Kidney (tissue), 14 donors: Measurements from ENCODE around the gene FPGS. TPM values are rescaled to one million over a fixed set of nuclear protein-coding genes. Genes with fewer than 3 reads are reported as not detected.
"Not testable (repeated sequence)": the region's sequence is repeated elsewhere in the genome, so short reads cannot be mapped to it uniquely, and the experiment has no call there.

Experiments
- DNase-seq, 5 donors: peaks; one replicate each; pipeline ENCODE4 v3.0.0-alpha.2; 2013 to 2020
- FAIRE-seq: peaks from 2 replicates; lab custom pipeline; 2012; peaks lifted over from hg19 to GRCh38; lab: Jason Lieb, UNC
- H3K27ac ChIP-seq, 2 donors: one replicate each; pipeline ENCODE4 v1.7.0; 2013; ENCODE audit warnings: low read depth in 2 of 2, low read length in 2 of 2, inconsistent platforms in 1 of 2
- H3K27me3 ChIP-seq: one replicate; pipeline ENCODE4 v1.7.1; 2013; ENCODE audit warnings: low read length, inconsistent platforms; ENCODE audit not compliant: control insufficient read depth, insufficient read depth
- H3K36me3 ChIP-seq, 3 donors: one replicate each; pipeline versions ENCODE4 v1.7.0 to v1.7.1; 2013; ENCODE audit warnings: low read length in 3 of 3, control low read depth in 1 of 3, inconsistent platforms in 1 of 3; ENCODE audit not compliant: insufficient read depth in 3 of 3, control insufficient read depth in 2 of 3
- H3K4me1 ChIP-seq, 3 donors: one replicate each; pipeline versions ENCODE4 v1.7.0 to v1.7.1; 2013; ENCODE audit warnings: low read length in 3 of 3, inconsistent platforms in 1 of 3, low read depth in 1 of 3; ENCODE audit not compliant: control insufficient read depth in 2 of 3, insufficient read depth in 2 of 3
- H3K4me3 ChIP-seq, 3 donors: one replicate each; pipeline versions ENCODE4 v1.7.0 to v1.8.1; 2013; ENCODE audit warnings: low read length in 3 of 3, control low read depth in 1 of 3, inconsistent platforms in 1 of 3
- H3K9ac ChIP-seq, 3 donors: one replicate each; pipeline versions ENCODE4 v1.7.0 to v1.7.1; 2013; ENCODE audit warnings: low read length in 3 of 3, control low read depth in 1 of 3, inconsistent platforms in 1 of 3
- H3K9me3 ChIP-seq, 3 donors: one replicate each; pipeline versions ENCODE4 v1.7.0 to v1.7.1; 2013; ENCODE audit warnings: low read length in 3 of 3, control low read depth in 1 of 3, inconsistent platforms in 1 of 3; ENCODE audit not compliant: control insufficient read depth in 2 of 3, insufficient read depth in 1 of 3
- CTCF ChIP-seq: IDR thresholded peaks from 3 replicates; pipeline ENCODE4 v1.5.1; 2012; ENCODE audit warnings: mild to moderate bottlenecking, moderate library complexity, borderline replicate concordance; ENCODE audit not compliant: insufficient read depth; ENCODE audit errors: extremely low read depth
- intact Hi-C: fragments of 100-400 bp; cut with DNase I; formaldehyde crosslinking; loops from one replicate; pipeline ENCODE4 v1.11.1; 2022
- polyA plus RNA-seq: library from polyadenylated mRNA; stranded (reverse); fragments of 350-450 nt; fragmentation: Illumina TruSeq; extraction: RNeasy Lipid Tissue Mini Kit (QIAGEN cat#74804); gene quantifications from one replicate; pipeline ENCODE4 v1.2.3, GENCODE V29; 2014; ENCODE audit warnings: low read depth, low replicate concordance; ENCODE audit not compliant: insufficient read depth
- total RNA-seq: library from RNA; stranded (reverse); fragmentation: NEBNext Ultra II Directional; extraction: Animal tissue kit (Norgen Biotek cat#: 25700); gene quantifications from one replicate; pipeline ENCODE4 v1.2.1, GENCODE V29; 2021
- donor health status: control.
- donor health status: control.
- donor health status: control.
- donor health status: control.
- donor health status: control.
- donor health status: DM: yes; HTN: yes; CAD: no.
- donor health status: Normal renal cell carcinoma (clear cell type).

The FPGS gene
- total and polyA plus RNA-seq, 2 donors from 2014 or later = 44.0 to 77.2 TPM

GRCh38 chr9:127833555-127833954, 30.9 kb downstream of the FPGS start:
- Histone ChIP-seq H3K27ac (peak overlapping the region; percentile 43 to 75), H3K36me3 (peaks cover 0 to 3% (median 3%) of the 10 kb centered on the region in 3 donors), H3K4me3 (no peak overlapping the region), H3K9ac (no peak overlapping the region), H3K4me1 (peaks cover 0 to 41% (median 14%) of the 10 kb centered on the region in 3 donors), H3K27me3 (no peaks in the 10 kb centered on the region), H3K9me3 (no peaks in the 10 kb centered on the region)
- intact Hi-C loops = no loop called here
- no peak for TF ChIP-seq CTCF
- DNase-seq (no peak), FAIRE-seq (peak; percentile 85)

GRCh38 chr9:127835991-127836516, 33.4 kb downstream of the FPGS start:
- peak overlapping the region; percentile 68 to 78 for H3K27ac ChIP-seq
- peaks cover 0 to 47% (median 14%) of the 10 kb centered on the region in 3 donors for H3K4me1 ChIP-seq
- intact Hi-C loops = no loop called here
- H3K36me3 ChIP-seq = peaks cover 0 to 3% (median 0%) of the 10 kb centered on the region in 3 donors
- no peak overlapping the region for H3K4me3 ChIP-seq
- no peak for TF ChIP-seq CTCF
- no peak for FAIRE-seq
- no peaks in the 10 kb centered on the region for H3K27me3 ChIP-seq
- DNase-seq = peak in 2 of 5 donors; percentile 23 to 59
- peak overlapping the region in 1 of 3 donors; percentile 61 for H3K9ac ChIP-seq
- H3K9me3 ChIP-seq = no peaks in the 10 kb centered on the region

GRCh38 chr9:127836561-127836960, 33.9 kb downstream of the FPGS start:
- peak overlapping the region in 1 of 3 donors; percentile 61 for H3K9ac ChIP-seq
- peaks cover 0 to 52% (median 14%) of the 10 kb centered on the region in 3 donors for H3K4me1 ChIP-seq
- H3K27ac ChIP-seq = peak overlapping the region; percentile 68 to 78
- DNase-seq, H3K9me3 ChIP-seq, intact Hi-C loops, H3K4me3 ChIP-seq, FAIRE-seq, H3K27me3 ChIP-seq, H3K36me3 ChIP-seq: not testable (repeated sequence)

GRCh38 chr9:127837346-127837745, 34.7 kb downstream of the FPGS start:
- FAIRE-seq = no peak

More at GRCh38 chr9:127837346-127837745, 34.7 kb downstream of the FPGS start:
- H3K9ac ChIP-seq = peak overlapping the region in 1 of 3 donors; percentile 59
- H3K4me1 ChIP-seq = peaks cover 0 to 56% (median 14%) of the 10 kb centered on the region in 3 donors
- intact Hi-C loops = no loop called here
- peaks cover 0 to 3% (median 0%) of the 10 kb centered on the region in 3 donors for H3K36me3 ChIP-seq
- peak overlapping the region; percentile 81 to 83 for H3K27ac ChIP-seq
- DNase-seq = no peak
- no peak overlapping the region for H3K4me3 ChIP-seq
- TF ChIP-seq CTCF = no peak
- H3K9me3 ChIP-seq = no peaks in the 10 kb centered on the region
- H3K27me3 ChIP-seq = no peaks in the 10 kb centered on the region
